Stimulated activated effector memory CD8-positive, alpha-beta T cell treated with anti-CD3 and anti-CD28 coated beads, Interleukin-12 subunit alpha, Interleukin-12 subunit beta, amount 100 ng/mL, for 72 hours (primary cell): ENCODE results near the gene UACA.

Source experiments
- ATAC-seq: fragments of 150-1000 bp; cut with Tn5 transposase; 2 replicates; pipeline ENCODE4 v1.10.0; 2021
- DNase-seq, 2 donors: peaks; one replicate each; pipeline ENCODE4 v3.0.0; 2021 to 2022; ENCODE audit warnings: low spot score in 2 of 2
- H3K27ac Mint-ChIP-seq: one replicate; pipeline ENCODE4 v1.8.0; 2022; ENCODE audit warnings: mild to moderate bottlenecking, mixed read lengths
- H3K36me3 Mint-ChIP-seq: one replicate; pipeline ENCODE4 v1.8.0; 2022; ENCODE audit warnings: mild to moderate bottlenecking, mixed read lengths
- H3K4me1 Mint-ChIP-seq: one replicate; pipeline ENCODE4 v1.8.0; 2022; ENCODE audit warnings: mixed read lengths
- H3K4me3 Mint-ChIP-seq: one replicate; pipeline ENCODE4 v1.8.0; 2022; ENCODE audit warnings: mild to moderate bottlenecking, mixed read lengths
- H3K9me3 Mint-ChIP-seq: one replicate; pipeline ENCODE4 v1.8.0; 2022; ENCODE audit warnings: mixed read lengths

Gene UACA

DNA sequence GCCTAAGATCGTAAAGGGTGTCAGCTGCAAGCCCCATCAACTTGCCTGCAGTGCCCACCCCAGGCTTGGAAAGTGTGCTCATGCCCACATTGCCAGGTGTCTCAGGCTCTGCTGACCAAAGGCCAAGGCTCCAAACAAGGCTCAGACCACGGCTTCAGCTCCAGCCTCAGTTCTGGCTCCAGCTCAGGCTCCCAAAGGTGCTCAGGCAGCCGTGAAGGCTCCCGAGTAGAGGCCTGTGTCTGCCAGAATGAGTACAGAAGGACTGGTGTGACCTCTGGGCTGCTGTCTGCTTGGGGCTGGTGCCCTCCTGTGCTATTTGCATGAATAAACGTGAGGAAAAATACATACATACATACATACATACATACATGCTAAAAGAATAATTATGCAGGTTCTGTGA is 27.9 kb upstream of the UACA start:
- ATAC-seq (no peak), DNase-seq (no peak)
- no peaks in the 10 kb centered on the region for H3K9me3 Mint-ChIP-seq

DNA sequence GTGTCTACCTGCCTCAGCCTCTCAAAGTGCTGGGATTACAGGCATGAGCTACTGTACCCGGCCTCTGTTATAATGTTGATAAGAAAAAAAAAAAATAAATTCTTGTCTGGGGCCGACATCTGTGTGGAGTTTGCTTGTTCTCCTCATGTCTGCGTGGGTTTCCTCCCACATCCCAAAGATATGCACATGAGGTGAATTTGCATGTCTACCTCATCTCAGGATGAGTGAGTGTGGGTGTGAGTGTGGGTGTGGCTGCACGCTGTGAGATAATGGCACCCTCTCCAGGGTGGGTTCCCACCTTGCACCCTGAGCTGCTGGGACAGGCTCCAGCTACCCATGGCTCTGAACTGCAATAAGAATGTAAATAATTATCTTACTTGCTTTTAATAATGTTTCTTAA is 25.9 kb upstream of the UACA start:
- Mint-ChIP-seq H3K36me3 (no peaks in the 10 kb centered on the region), H3K4me3 (no peak overlapping the region), H3K27ac (no peak overlapping the region), H3K9me3 (no peaks in the 10 kb centered on the region), H3K4me1 (no peaks in the 10 kb centered on the region)
- ATAC-seq (no peak), DNase-seq (no peak)

More for the DNA sequence above, 27.9 kb upstream of the UACA start:
- no peak overlapping the region for H3K27ac Mint-ChIP-seq
- H3K36me3 Mint-ChIP-seq: no peaks in the 10 kb centered on the region
- no peak overlapping the region for H3K4me3 Mint-ChIP-seq
- no peaks in the 10 kb centered on the region for H3K4me1 Mint-ChIP-seq

DNA sequence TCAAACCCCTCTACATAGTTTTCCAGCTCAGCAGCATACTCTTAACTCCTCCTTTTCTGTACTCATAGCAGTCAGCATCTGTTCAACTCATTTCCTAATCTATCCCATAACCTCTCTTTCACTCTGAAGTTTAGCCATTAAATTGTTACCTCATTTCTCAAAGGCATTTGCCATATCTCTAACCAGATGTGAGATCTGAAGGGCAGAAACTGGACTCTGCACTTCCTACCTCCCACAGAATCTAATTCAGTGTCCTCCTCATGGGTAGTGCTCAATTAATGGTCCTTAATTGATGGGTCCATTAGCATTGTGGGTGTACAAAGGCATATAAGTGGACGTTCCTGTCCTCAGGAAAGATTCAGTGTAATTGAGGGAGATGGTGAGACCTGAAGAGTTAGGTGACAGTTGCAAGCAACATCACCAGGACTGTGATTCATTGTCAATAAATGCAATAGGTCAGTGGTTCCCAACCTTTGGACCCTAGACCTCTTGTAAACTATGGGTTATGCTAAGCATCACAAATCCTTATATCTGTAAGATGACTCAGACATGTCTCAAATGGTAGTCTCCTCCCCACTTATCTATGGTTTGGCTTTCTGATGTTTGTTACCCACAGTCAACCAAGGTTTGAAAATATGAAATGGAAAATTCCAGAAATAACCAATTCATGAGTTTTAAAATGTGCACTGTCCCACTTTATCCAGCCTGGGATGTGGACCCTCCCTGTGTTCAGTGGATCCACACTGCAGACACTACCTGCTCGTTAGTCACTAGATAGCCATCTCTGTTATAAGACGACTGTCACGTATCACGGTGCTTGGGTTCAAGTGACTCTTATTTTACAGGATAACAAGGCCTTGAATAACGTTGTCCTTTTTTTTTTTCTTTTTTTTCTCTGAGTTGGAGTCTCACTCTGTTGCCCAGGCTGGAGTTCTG is 25.0 kb upstream of the UACA start:
- H3K36me3 Mint-ChIP-seq: no peaks in the 10 kb centered on the region
- no peak overlapping the region for H3K27ac Mint-ChIP-seq
- no peaks in the 10 kb centered on the region for H3K9me3 Mint-ChIP-seq
- no peak for ATAC-seq
- DNase-seq: no peak
- H3K4me1 Mint-ChIP-seq: no peaks in the 10 kb centered on the region
- no peak overlapping the region for H3K4me3 Mint-ChIP-seq

DNA sequence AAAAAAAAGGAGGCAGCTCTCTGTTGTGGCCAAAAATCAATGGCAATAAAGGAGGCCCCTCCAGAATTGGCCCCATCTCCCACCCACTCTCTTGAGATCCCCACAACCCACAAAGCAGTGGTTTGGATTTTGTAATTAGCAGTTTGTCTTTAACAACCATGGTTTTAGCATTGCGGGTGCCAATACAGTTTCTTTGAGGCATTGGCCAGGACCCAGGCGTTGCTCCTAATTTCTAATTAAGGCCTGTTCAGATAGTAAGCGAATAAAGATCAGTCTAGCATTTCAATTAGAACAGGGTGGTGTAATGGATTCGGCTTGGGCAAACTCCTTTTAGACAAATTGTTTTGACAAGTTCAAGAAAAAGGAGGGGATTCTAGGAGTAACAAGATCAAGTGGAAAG is 23.6 kb upstream of the UACA start:
- Mint-ChIP-seq H3K27ac (no peak overlapping the region), H3K4me3 (no peak overlapping the region), H3K36me3 (no peaks in the 10 kb centered on the region), H3K9me3 (no peaks in the 10 kb centered on the region), H3K4me1 (no peaks in the 10 kb centered on the region)
- ATAC-seq (no peak), DNase-seq (no peak)

DNA sequence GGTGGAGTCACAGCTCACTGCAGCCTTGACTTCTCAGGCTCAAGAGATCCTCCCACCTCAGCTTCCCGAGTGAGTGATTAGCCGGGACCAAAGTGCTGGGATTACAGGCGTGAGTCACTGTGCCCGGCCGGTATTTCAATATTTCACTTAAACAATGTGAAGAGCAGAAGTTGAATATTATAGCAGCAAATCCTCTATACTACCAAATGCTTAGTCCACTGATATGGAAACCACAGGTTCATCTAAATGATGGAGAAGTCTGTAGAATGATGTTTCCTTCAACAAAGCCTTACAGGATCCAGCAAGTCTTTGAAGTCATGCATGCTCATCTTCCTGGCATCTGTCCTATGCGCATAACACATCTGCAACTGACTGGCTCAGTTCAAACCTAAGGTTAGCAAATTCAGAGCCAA is 20.3 kb upstream of the UACA start:
- Mint-ChIP-seq H3K9me3 (no peaks in the 10 kb centered on the region), H3K4me1 (no peaks in the 10 kb centered on the region), H3K27ac (no peak overlapping the region), H3K4me3 (no peak overlapping the region), H3K36me3 (no peaks in the 10 kb centered on the region)
- no peak for ATAC-seq
- no peak for DNase-seq

DNA sequence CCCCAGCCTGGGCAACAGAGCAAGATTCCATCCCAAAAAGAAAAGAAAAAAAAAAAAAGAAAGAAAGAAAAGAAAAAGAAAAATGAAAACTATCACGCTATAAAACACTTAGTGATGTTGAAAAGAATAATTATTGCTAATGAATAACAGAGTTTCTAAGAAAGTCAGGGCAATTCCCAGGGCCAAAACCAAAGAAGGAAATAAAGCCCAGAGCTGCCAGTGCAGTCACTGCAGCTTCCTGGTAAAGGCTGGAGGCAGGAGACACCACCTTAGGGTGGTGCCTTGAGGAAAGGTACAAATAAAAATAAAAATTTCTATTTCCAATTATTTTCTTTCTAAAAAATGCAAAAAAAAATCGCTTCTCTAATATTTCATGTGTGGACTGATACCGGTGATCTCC is 19.7 kb upstream of the UACA start:
- no peaks in the 10 kb centered on the region for H3K4me1 Mint-ChIP-seq
- ATAC-seq: no peak
- no peaks in the 10 kb centered on the region for H3K36me3 Mint-ChIP-seq
- no peak overlapping the region for H3K27ac Mint-ChIP-seq
- no peaks in the 10 kb centered on the region for H3K9me3 Mint-ChIP-seq
- DNase-seq: no peak
- H3K4me3 Mint-ChIP-seq: no peak overlapping the region

DNA sequence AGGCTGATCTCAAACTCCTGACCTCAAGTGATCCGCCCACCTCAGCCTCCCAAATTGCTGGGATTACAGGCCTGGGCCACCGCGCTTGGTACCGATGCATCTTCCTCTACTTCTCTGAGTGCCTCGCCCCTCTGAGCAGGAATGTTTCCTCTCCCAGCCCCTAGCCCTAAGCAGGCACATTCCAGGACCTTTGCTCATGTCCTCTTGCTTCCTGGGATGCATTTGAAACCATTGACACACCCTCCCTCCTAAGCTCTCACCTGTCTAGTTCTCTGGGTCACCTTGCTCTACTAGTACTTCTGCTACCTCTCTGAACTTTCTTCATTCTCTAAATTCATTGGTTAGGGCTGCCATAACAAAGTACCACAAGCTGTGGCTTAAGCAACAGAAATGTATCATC is 17.9 kb upstream of the UACA start:
- H3K36me3 Mint-ChIP-seq: no peaks in the 10 kb centered on the region
- ATAC-seq: no peak
- H3K4me1 Mint-ChIP-seq: no peaks in the 10 kb centered on the region
- no peaks in the 10 kb centered on the region for H3K9me3 Mint-ChIP-seq
- DNase-seq: no peak
- no peak overlapping the region for H3K4me3 Mint-ChIP-seq
- H3K27ac Mint-ChIP-seq: no peak overlapping the region

DNA sequence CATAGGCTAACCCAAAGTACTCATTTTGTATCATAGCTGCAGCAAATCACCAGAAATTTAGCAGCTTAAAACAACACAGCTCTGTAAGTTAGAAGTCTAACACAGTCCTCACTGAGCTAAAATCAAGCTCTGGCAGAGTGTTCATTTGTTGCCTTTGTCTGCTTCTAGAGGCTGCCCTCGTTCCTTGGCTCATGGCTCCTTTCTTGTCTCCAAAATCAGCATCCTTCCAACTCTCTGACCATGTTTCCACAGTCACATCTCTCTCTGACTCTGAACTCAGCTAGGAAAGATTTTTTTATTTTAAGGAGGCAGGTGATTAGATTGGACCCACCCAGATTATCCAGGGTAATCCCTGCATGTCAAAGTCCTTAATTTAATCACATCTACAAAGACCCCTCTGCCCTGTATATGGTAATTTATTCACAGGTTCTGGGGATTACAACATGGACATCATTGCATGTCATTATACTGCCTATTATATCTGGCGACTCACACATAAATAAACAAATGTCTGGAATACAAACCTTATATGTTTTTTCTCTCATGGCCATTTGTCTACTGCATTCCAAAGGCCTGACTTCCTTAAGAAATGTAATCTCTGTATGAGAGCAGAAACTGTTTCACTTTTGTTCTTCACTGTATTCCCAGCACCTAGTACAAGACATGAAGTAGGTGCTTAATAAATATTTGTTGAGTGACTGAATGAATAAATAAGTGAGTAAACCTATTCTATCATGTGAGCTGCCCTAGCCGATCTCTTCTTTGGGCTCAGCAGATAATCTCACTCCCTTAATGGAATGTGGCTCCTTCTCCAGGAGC is 15.1 kb upstream of the UACA start:
- ATAC-seq: no peak
- Mint-ChIP-seq H3K9me3 (no peaks in the 10 kb centered on the region), H3K4me1 (no peaks in the 10 kb centered on the region), H3K4me3 (no peak overlapping the region), H3K27ac (no peak overlapping the region), H3K36me3 (no peaks in the 10 kb centered on the region)
- DNase-seq: no peak

DNA sequence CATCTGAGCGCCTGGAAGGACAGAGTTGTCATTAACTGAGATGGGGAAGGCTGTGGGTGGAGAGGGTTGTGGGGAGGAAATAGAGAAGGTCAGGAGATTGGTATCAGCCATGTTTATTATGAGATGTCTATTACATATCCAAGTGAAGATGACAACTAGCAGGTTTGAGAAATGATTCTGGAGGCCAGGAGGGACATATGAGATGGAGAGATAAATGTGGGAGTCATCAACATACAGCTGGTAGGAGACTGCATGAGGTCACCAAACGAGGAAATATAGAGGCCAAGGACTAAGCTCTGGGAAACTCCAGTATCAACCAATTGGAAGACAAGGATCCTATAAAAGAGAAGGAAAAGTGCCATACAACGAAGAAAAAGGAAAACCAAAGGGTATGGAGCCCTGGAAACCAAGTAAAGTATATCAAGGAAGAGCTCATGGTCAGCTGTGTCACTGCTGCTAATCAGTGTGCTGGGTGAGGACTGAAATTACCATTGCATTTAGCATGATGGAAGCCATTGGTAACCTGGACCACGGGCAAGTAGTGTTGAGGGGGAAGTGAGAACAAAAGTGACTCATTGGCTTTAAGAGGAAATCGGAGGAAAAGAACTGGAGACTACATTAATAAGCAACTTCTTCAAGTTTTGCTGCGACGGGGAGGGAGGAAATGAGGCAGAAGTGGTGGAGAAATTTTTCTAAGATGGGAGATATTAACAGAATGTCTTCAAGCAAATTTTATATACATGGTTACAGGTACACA is 14.0 kb upstream of the UACA start:
- H3K4me3 Mint-ChIP-seq: no peak overlapping the region
- ATAC-seq (no peak), DNase-seq (no peak)
- no peaks in the 10 kb centered on the region for H3K4me1 Mint-ChIP-seq
- no peaks in the 10 kb centered on the region for H3K36me3 Mint-ChIP-seq
- H3K9me3 Mint-ChIP-seq: no peaks in the 10 kb centered on the region
- no peak overlapping the region for H3K27ac Mint-ChIP-seq

DNA sequence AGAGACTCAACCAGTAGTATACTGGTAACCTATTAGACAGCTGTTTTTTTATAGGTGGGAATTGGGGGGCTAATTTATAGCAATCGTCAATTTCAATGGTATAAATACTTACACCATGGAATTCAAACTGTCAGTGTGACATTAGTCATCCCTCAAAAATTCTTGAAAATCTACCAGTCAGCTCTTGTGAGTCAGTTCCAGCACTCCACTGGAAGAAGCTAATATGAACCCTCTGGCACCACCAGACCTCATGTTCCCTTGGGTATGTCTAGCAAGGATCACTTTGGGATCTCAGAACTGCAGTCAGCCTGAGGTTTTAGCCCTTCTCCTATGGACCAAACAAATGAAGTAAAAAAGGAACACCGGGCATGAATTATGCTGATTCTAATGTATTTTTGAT is 11.8 kb upstream of the UACA start:
- Mint-ChIP-seq H3K27ac (no peak overlapping the region), H3K4me1 (no peaks in the 10 kb centered on the region), H3K36me3 (no peaks in the 10 kb centered on the region), H3K9me3 (no peaks in the 10 kb centered on the region), H3K4me3 (no peak overlapping the region)
- ATAC-seq (no peak), DNase-seq (no peak)

DNA sequence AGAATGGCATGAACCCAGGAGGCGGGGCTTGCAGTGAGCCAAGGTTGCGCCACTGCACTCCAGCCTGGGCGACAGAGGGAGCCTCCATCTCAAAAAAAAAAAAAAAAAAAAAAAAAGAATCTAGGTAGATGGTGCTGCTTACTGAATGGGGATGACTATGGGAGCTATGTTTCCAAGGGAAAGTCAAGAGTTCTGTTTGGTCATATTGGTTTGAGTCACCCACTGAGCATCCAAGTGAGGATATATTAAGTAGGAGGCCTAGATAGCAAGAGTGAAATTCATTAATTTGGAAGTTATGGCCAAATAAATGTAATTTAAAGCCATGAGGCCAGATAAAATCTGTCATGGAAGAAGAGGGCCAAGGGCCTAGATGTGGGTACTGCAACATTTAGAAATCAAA is 9.0 kb upstream of the UACA start:
- H3K27ac Mint-ChIP-seq: no peak overlapping the region

DNA sequence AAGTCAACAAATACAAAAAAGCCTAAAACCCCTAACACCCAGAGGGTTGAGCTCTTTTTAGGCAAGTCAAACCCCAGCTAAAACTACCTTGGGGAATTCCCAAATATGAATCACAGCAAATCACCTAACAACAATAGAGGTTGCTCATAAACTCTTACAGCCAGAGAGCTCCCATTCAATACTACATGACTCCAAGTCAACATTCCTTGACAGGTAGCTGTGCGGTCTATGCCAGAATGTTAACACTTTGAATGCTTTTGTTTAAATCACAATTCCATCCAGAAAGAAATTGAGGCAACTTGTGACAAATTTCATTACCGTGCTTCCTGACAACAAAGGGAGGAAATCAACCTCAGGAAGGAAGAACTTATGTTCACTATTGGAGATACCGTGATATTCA is 7.5 kb upstream of the UACA start:
- no peak overlapping the region for H3K27ac Mint-ChIP-seq

More for the DNA sequence above, 9.0 kb upstream of the UACA start:
- Mint-ChIP-seq H3K36me3 (no peaks in the 10 kb centered on the region), H3K4me3 (no peak overlapping the region), H3K9me3 (no peaks in the 10 kb centered on the region), H3K4me1 (no peaks in the 10 kb centered on the region)
- ATAC-seq (no peak), DNase-seq (no peak)

DNA sequence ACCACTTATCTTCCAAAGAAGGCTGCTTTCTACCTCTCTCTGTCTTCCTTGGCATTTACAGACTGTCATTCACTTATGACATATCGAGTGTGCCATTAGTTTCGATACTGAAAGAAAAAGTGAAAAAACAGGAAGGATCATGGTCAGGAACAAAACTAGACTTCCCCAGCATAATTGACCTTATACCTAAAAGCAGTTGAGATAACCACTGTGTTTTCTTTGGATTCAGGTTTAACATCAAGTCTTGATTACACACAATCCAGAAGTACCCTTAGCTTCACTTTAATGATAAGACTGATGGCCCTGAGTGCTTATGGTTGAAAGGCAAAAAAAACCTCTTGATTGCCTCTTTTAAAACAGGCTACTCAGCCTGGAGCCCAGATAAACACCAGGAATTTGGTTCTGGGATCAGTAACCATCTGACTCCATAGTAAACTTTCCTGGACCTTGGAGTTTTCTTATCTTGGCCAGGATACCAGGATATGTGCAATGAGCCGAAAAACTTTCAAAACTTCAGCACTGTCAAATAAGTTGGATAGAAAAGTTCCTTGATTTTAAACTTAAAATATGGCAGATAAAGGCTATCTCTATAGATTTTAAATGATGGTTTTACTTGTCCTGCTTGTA is 5.0 kb upstream of the UACA start:
- ATAC-seq: no peak
- no peak for DNase-seq

More for the DNA sequence above, 7.5 kb upstream of the UACA start:
- Mint-ChIP-seq H3K4me3 (no peak overlapping the region), H3K4me1 (no peaks in the 10 kb centered on the region), H3K9me3 (no peaks in the 10 kb centered on the region), H3K36me3 (no peaks in the 10 kb centered on the region)
- DNase-seq: no peak
- ATAC-seq: no peak

DNA sequence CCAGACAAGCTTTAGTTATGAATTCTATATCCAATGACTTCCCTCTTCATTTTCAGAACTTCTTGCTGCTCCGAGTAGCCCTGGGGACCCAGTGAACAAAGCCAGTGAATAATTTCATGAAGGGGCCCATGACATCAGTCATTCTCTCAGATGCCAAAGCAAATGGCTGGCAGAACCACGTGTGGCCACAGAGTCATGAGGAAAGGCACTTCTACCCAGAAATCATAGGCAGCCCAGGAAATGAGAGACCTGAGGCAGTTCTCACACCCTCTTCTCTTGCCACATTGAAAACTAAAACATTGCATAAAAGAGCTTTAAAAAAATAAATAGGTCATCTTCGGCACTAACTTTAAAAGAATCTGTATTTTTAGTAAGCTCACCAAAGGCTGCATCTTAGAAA is 4.3 kb upstream of the UACA start:
- H3K27ac Mint-ChIP-seq: no peak overlapping the region
- ATAC-seq: no peak
- H3K4me3 Mint-ChIP-seq: no peak overlapping the region
- no peaks in the 10 kb centered on the region for H3K36me3 Mint-ChIP-seq
- H3K4me1 Mint-ChIP-seq: peaks cover 9% of the 10 kb centered on the region
- DNase-seq: no peak
- no peaks in the 10 kb centered on the region for H3K9me3 Mint-ChIP-seq

More for the DNA sequence above, 5.0 kb upstream of the UACA start:
- H3K9me3 Mint-ChIP-seq: no peaks in the 10 kb centered on the region
- H3K4me1 Mint-ChIP-seq: peaks cover 6% of the 10 kb centered on the region
- H3K4me3 Mint-ChIP-seq: no peak overlapping the region
- no peaks in the 10 kb centered on the region for H3K36me3 Mint-ChIP-seq
- H3K27ac Mint-ChIP-seq: no peak overlapping the region

DNA sequence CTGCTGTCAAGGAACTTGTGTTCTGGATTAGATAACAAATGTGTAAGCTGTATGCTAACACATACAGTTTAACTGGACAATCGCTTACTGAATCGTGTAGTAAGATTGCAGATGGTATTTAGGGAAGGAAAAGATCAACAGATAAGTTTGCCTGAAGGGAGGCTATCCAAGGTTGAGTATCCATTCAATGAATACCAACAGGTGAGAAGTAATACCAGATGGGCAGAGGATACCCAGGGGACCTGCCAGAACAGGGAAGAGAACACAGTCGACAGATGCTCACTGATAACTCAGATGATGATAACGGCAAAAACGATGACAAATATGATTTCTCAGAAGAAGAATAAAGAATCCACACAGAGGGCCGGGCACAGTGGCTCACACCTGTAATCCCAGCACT is 3.2 kb upstream of the UACA start:
- no peak overlapping the region for H3K4me3 Mint-ChIP-seq
- H3K9me3 Mint-ChIP-seq: no peaks in the 10 kb centered on the region
- ATAC-seq (no peak), DNase-seq (no peak)
- no peak overlapping the region for H3K27ac Mint-ChIP-seq
- no peaks in the 10 kb centered on the region for H3K36me3 Mint-ChIP-seq
- H3K4me1 Mint-ChIP-seq: peaks cover 13% of the 10 kb centered on the region
